HT1080 (cell line): ENCODE results near the gene ABCG2. TPM values are rescaled to one million over a fixed set of nuclear protein-coding genes. Genes with fewer than 3 reads are reported as not detected.
"Not testable (repeated sequence)": the region's sequence is repeated elsewhere in the genome, so short reads cannot be mapped to it uniquely, and the experiment has no call there.

ENCODE experiments used
- DNase-seq: peaks from one replicate; pipeline ENCODE4 v3.0.0-alpha.2; 2015; ENCODE audit warnings: low read depth
- total RNA-seq: library from RNA; depleted of rRNA; stranded (reverse); fragments of >200 nt; shearing (Covaris generic); gene quantifications from 2 replicates; pipeline ENCODE4 v1.2.3, GENCODE V29; 2014

The ABCG2 gene
- total RNA-seq, 1 experiment from 2014 or later = 3.8 TPM

DNA sequence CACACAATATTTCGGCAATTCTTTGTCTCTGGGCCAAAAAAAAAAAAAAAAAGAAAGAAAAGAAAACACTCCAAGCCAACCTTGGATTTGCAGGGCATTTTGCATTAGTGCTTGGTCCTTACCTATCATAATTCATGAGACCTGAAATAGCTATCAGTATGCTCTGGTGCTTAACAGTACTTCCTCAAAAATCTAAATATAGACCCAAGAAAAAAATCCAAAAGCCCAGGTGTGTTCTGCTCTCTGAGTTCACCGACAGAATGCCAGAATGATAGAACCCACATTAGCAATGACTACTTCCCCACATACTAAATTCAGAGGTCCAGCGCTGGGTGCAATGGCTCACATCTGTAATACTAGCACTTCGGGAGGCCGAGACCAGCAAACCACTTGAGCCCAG, 42.9 kb downstream of the ABCG2 start:
- no peak for DNase-seq

DNA sequence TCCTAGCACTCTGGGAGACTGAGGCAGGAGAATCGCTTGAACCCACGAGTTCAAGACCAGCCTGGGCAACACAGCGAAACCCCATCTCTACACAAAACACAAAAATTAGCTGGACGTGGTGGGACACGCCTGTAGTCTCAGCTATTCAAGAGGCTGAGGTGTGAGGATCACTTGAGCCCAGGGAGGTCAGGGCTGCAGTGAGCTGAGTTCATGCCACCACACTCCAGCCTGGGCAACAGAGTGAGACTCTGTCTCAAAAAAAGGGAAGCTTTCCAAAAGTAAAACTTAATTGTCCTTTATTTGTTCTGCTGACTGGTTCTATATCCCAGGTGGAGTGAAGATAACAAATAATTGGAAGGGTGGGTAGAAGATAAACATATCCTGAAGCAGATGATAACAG, 45.6 kb downstream of the ABCG2 start:
- no peak for DNase-seq

DNA sequence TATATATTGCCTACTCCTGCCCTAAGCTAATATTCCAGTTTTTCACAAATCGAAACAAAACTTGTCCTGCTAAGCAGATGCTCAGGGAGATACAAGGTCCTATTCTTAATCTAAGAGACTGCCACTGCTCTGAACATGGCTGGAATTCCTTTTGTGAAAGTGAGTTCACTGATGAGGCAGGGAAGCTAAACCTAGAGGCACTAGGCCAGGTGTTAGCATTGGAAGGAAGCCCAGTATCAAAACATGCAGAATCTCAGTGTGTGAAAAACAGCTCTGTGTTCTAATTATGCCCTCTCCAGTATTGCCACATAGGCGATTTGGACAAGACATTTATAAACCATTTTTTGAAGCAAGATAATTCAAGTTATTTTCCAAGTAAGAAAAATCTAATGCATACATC, 47.6 kb downstream of the ABCG2 start:
- DNase-seq = no peak

DNA sequence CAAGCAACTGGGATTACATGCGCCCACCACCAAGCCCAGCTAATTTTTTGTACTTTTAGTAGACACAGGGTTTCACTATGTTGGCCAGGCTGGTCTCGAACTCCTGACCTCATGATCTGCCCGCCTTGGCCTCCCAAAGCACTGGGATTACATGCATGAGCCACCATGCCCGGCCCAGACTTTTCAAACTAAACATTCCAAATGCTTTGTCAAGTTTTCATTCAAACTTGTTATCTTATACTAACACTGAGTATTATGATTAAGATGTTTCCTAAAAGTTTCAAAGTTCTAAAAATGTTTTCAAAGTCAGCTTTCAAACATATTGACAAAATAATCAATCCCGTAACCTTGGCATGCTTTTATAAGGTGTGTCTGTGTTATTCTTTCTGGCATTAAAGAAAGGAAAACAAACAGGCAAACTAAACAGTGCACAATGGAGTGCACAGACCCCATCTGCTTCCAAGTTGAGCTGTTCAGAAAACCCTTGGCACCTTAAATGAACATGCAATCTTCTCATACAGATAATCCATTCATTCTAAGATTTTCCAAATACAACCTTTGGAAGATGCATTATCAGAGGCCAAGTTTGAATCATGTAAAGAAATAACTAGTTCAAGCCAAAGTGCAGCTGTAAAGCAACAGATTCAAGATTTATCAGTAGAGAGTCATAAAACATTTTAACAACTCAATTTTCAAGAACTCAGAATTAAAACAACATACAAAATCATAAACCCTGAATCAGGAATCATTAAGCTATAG, 49.1 kb downstream of the ABCG2 start:
- no peak for DNase-seq

DNA sequence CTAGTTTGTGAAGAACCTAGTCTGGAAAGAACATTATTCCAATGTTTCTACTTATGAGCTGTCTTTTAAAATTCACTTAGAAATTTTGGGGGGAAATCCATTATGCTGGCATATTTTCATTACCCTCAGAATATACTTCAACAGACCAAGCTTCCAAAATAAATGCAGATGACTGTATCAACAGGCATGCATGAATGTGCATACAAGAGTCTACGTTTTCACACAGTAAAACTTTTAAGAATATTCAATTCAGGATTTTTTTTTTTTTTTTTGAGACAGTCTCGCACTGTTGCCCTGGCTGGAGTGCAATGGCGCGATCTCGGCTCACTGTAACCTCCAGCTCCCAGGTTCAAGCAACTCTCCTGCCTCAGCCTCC, 49.7 kb downstream of the ABCG2 start:
- no peak for DNase-seq

DNA sequence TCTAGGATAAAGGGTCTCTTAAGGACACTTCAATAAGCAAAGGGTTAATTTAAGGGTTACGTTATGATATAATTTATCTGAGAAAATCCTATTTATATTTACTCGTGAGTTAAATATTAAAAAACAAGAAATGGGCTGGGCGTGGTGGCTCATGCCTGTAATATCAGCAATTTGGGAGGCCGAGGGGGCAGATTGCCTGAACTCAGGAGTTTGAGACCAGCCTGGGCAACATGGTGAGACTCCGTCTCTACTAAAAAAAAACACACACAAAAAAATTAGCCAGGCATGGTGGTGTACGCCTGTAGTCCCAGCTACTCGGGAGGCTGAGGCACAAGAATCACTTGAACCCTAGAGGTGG, 50.4 kb downstream of the ABCG2 start:
- not testable (repeated sequence) for DNase-seq

DNA sequence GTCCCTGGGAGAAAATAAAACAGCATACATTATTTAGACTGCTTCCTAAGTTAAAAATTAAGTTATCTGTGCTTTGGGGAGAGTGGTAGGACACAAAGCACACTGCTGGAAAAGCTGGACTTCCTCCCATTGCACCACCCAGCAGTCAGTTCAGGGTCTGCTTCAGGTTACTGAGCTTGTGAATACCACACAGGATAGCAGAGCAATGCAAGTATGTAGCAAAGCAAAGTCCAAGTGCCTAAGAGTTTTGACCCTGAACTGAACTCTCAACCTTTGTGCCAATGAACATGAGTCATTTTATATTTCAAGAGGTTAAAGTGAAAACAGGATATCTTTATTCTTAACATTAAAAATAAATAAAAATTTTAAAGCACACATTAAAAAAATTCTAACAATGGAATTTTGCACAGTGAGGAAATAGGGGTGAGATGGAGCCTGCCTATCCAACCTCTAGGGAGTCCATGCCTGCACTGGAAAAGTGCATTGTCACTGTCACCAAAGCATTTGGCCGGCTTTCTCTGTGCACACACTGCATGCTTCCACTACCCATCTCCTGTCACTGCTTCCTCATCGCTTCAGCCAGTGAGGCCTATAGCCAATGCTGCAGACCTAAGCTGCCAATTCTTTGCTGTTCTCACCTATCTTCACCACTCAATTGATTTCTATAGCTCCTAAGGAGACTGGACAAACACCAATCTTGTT, 50.9 kb downstream of the ABCG2 start:
- DNase-seq = peak; percentile 19

DNA sequence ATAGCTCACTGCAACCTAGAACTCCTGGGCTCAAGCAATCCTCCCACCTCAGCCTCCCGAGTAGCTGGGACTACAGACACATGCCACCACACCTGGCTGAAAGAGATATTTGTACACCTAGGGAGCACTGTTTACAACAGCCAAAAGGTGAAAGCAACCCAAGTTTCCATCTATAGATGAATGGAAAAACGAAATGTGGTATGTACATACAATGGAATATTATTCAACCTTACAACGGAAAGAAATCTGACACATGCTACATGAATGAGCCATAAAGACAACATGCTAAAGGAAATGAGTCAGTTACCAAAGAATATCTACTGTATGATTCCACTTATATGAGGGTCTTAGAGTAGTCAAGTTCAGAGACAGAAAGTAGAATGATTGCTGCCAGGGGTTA, 52.2 kb downstream of the ABCG2 start:
- peak; percentile 89 for DNase-seq

DNA sequence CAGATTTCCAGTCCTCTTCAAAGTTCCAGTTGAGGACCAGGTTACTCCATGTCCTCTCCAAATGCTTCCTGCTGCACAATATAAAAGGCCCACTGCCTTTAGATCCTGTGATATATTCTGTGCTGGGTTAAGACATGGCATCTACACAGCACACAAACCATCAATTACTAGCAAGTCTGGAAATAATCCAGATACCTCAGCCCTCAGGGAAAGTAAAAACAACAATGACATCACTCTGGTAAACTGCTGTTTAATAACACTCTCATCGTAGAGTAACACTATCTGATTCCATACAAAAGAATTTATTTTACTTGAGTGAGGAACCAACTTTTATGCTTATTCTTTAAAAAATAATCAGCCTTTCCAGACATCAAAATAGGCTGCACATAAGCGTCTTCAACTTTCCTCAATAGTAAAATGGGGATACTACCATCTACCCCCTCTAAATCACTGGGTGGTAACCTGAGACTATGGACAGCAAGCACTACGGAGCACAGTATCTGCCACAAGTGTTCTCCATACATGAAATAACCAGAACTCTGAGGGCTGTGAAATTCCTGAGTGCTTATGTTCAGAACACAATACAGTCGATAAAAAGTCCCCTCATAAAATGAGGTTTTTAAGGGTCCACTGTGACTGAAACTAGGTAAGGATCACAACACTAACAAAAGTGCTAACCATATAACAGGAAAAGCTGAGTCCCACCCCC, 53.4 kb downstream of the ABCG2 start:
- peak; percentile 82 for DNase-seq

DNA sequence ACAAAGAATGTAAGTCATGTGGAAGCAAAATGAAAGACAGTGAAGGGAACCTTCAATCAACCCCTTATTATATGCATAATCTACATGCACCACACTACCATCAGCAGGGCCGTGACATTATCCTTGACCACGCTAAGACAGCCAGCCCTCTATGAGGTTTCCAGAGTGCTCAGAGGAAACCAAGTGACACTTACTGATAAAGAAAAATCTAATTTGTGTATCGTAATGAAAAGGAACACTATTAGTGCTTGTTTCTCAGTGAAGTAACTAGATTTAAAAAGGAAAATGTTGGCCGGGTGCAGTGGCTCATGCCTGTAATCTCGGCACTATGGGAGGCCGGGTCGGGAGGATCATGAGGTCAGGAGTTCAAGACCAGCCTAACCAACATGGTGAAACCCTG, 56.4 kb downstream of the ABCG2 start:
- no peak for DNase-seq

DNA sequence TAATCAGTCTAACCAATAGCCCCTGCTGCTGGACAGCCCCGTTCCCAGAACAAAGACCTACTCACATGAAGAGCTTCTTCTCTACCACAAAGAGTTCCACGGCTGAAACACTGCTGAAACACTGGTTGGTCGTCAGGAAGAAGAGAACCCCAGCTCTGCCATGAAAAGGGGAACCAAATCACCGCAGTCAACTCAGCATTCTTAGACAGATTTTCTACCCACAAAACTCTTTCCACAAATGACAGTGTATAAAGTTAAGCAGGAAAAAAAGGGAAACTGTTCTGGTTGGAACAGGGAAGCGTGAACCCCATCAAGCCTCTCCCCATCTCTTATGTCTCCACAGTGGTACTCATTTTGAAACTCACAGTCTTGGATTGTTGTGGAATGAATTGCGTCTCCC, 57.3 kb downstream of the ABCG2 start:
- DNase-seq = no peak

DNA sequence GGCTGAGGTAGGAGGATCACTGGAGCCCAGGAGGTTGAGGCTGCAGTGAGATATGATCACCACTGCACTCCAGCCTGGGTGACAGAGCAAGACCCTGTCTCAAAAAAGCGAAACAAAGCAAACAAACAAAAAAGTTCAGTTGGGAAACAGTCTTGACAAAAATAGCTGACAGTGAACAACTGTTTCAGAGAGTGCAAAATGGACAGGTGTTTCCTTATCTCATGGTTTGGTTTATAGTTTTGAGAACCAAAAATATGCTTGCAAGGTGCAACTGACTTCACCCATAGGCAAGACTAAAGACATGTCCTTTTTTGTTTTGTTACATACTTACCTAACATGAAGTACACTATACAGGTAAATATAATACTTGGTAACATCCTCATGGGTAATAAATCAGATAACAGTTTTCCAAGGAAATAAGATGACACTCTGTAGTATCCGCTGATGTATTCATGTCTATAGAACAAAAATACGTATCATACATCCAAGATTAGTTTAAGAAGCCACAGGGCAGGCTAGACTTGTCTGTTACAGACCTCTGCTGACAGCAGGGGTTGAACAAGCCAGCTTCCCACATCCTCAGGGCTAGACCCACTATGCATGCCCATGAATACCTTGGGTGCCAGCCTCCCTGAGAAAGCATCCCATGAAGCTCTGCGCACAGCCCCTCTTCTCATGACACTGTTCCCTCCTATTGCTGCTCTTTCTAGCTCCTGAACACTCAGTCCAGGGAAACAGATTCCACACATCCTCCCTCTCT, 59.3 kb downstream of the ABCG2 start:
- no peak for DNase-seq

DNA sequence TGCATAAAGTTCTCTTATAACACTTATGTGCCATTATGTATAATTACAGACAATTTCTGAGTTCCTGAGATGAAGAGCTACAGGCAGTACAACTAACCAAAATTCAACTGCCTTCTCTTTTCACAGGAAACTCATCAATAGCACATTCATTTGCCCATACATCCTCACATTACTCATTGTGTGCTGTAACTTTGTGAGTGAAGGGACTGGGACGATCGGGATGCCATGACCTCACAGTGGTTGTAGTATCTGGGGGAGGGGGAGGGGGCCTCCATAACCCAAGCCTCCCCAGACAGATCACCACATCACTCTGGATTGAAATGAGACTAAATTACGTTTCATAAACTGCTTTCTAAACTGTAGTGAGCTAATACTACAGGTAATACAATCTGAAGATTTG, 60.7 kb downstream of the ABCG2 start:
- peak; percentile 83 for DNase-seq

DNA sequence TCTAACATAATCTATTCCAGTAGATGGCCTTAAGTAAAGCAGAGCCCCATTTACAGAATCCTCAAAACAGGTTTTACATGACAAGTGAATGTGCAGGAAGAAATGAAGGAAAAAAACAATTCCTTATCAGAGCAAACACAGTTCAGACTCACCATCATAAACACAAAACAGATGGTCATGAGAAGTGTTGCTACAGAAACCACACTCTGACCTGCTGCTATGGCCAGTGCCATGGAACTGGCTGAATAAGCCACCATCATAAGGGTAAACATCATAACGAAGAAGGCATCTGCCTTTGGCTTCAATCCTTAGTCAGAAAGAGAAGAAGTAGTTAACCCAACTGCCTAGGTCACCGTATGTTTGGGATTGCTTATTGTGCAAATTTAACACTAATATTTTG, 61.1 kb downstream of the ABCG2 start:
- DNase-seq = no peak

DNA sequence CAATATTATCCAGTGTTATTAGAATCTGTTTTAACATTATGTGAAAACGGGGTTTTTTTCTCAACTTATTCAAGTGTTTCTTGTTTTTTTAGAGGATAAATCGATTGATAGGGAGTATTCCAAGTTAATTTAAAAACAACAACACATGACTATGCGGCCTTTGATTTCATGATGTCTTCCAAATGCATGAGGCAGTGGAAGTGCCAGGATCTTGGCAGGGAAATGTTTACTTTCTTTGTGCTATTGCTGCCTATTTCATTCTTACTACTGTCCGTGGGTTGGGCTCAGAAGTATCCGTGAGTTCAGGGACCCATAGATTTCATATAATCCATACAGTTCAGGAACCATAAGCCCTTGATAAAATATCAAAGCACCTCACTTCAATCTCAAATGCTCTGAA, 64.6 kb downstream of the ABCG2 start:
- no peak for DNase-seq

DNA sequence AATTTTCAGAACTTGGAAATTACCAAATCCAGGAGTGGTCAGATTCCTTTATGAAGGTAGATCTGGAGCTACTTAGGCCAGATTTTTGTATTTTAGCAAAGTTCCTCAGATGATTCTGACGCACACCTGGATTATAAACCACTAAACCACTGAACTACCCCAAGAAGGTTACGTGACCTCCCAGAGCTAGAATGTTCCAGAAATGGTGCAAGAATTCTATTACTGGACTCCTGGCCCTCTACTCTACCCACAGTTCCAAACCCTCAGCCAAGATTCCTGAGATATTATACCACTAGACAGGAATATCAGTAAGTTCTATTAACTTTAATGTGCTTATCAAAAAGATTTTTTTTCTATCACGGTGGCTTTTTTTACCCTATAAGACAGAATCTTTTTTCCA, 67.1 kb downstream of the ABCG2 start:
- DNase-seq = no peak

DNA sequence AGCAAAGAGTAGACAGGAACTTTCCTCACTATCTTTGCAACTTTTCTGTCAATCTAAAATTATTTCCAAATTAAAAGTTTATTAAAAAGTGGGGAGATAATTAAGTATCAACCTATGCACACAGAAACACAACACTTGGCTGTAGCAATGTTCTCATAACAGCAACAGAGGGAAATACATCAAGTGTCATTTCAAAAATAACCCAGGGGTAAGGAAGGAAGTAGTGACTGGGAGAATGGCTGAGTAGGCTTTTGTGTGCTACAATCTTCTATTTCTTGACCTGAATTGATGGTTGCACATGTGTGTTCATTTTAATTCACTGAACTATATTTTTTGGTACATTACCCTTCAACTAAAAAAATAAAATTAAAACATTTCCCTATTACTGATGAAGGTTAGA, 67.5 kb downstream of the ABCG2 start:
- no peak for DNase-seq

DNA sequence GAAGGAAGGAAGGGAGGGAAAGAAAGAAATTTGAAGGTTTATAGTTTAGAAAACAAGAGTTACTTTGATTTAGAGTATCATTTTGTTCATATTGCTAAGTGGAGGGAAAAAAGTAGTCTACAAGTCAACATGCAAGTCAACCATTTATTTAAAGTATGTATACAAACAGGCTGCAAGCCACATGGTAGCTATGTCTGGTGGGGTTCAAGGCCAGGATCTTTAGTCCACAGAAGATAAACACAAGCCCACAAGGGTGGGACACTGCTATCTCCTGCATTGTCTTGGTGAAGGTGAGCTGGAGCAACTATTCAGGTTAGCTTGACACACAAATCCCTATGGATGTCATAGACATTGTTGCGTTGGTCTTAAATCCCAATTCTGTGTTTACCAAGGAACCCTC, 71.4 kb downstream of the ABCG2 start:
- DNase-seq = no peak

DNA sequence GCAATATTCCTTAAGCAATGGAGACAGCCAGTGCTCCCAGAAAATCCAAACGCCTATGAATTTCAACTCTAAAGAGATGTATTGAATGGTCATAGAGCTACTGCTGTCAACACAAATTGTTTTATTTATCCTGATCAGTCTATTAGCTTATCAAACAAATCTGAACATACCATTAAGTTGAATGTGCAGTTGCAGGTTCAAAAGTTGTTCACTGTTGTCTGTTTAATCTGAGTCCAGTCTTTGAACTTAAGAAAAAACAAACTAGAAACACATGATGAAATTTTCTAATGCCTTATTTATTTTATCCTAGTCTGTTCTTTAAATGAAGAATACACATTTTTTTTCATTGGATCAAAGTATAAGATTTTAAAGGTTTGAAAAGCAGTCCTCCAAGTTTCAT, 77.8 kb downstream of the ABCG2 start:
- no peak for DNase-seq

DNA sequence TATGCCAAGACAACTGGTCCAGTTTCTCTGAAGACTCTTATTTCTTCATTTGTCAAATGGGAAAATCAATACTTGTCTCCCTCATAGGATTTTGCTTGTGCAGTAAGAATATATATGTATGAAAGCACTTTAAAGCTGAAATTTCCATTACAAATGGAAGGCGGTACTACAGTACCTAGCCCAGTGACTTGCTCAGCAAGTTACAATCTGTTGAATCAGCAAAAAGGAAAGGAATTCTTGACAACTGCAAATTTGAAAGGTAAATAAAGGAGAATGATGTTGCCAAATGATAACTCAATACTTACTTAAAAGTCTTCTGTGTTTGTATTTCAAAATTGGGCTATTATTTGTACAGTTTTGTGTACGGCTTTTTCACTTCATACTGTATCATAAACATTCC, 79.9 kb downstream of the ABCG2 start:
- DNase-seq = no peak

DNA sequence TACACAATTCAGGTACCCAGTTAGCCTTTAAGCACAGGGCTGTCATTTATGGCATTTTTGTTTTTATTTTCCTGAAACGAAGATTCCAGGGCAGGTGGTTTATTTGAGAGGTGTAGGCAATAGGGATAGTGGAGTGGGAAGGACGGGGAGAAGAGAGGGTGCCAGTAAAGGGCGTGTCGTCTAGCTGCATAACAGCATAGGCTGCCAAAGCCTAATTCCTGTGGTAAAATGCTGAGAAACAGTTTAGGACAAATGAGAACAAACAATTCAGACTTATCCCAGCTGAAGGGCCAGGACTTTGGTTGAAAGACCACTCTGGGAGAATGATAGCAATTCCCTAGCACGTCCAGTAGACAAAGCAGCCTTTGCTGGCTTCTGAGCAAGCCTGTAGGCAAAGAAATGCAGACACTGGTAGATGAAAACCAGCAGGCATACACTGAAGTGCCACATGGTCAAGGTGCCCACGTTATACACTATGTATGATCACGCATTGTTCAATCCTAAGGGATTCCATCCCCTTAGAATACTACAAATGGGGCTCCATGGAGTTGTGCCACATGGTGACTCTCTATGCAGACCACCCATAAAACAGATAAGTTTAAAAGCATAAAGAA, 80.4 kb downstream of the ABCG2 start:
- DNase-seq = no peak

DNA sequence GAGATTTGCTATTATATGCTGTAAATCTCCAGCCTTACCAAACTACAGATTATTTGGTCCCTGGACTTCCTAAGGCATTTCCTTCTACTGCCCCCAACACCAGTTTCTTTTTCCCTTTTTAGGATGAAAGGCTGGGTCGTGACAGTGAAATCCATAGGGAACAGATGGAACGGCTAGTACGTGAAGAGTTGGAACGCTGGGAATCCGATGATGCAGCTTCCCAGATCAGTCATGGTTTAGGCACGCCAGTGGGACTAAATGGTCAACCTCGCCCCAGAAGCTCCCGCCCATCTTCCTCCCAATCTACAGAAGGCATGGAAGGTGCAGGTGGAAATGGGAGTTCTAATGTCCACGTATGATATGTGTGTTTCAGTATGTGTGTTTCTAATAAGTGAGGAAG, 83.1 kb downstream of the ABCG2 start:
- no peak for DNase-seq
